HG03442 (cell line): ENCODE measurements around the gene CHTF18.

ENCODE experiments used
- ATAC-seq: cut with Tn5 transposase; IDR thresholded peaks from one replicate; pipeline ENCODE4 v1.9.1; 2021; ENCODE audit warnings: mild to moderate bottlenecking, moderate library complexity; ENCODE audit not compliant: unreplicated experiment

CHTF18 gene

GRCh38 chr16:760065-760464 is 28.4 kb upstream of the CHTF18 start:
- no peak for ATAC-seq

- ATAC-seq, result no peak
Observed at GRCh38 chr16:760545-761343, 27.7 kb upstream of the CHTF18 start, which contains the start of gene MSLN. Gene MSLN (plus strand): TSS chr16:760734. CDS start chr16:762681, 1,947 bp downstream.

GRCh38 chr16:761625-762513 is 26.6 kb upstream of the CHTF18 start:
- no peak for ATAC-seq

GRCh38 chr16:762595-763268 is 25.7 kb upstream of the CHTF18 start:
- ATAC-seq, result no peak

GRCh38 chr16:763369-764183 is 24.8 kb upstream of the CHTF18 start:
- no peak for ATAC-seq

- ATAC-seq, result no peak
Observed at GRCh38 chr16:764184-764750, 24.2 kb upstream of the CHTF18 start.

- no peak for ATAC-seq
Observed at GRCh38 chr16:764848-765487, 23.5 kb upstream of the CHTF18 start.

- no peak for ATAC-seq
Observed at GRCh38 chr16:765488-765865, 22.9 kb upstream of the CHTF18 start.

- no peak for ATAC-seq
Observed at GRCh38 chr16:766008-766819, 22.2 kb upstream of the CHTF18 start.

GRCh38 chr16:766820-767640 is 21.4 kb upstream of the CHTF18 start:
- ATAC-seq, result no peak

- no peak for ATAC-seq
Observed at GRCh38 chr16:767743-768235, 20.6 kb upstream of the CHTF18 start.

- ATAC-seq, result no peak
Observed at GRCh38 chr16:768428-768827, 20.0 kb upstream of the CHTF18 start.

GRCh38 chr16:769184-769784 is 19.1 kb upstream of the CHTF18 start:
- ATAC-seq, result no peak

- no peak for ATAC-seq
Observed at GRCh38 chr16:769934-770333, 18.5 kb upstream of the CHTF18 start.

- no peak for ATAC-seq
Observed at GRCh38 chr16:770411-770810, 18.0 kb upstream of the CHTF18 start.

- ATAC-seq, result no peak
Observed at GRCh38 chr16:772959-773358, 15.5 kb upstream of the CHTF18 start.
